WI38 (cell line): Measurements from ENCODE around the gene SLCO2B1.
"Not testable (repeated sequence)": the region's sequence is repeated elsewhere in the genome, so short reads cannot be mapped to it uniquely, and the experiment has no call there.

Experiments used
- H3K4me3 ChIP-seq: 2 replicates; pipeline ENCODE4 v1.5.1; 2011; ENCODE audit warnings: low read depth, mild to moderate bottlenecking, control low read depth, low read length
- CTCF ChIP-seq: IDR thresholded peaks from 2 replicates; pipeline ENCODE4 v1.5.1; 2012; ENCODE audit warnings: low read depth, mild to moderate bottlenecking, control low read depth, low read length

The SLCO2B1 gene

GRCh38 chr11:75150879-75151278, at the start of gene SLCO2B1:
SLCO2B1 (plus strand) TSS chr11:75151107; CDS start chr11:75151382, 275 bp downstream.
- H3K4me3 ChIP-seq = no peak within 1 kb of the TSS
- no peak for TF ChIP-seq CTCF

- no peak overlapping the region for H3K4me3 ChIP-seq
- no peak for TF ChIP-seq CTCF
Observed at GRCh38 chr11:75101424-75102128, 49.3 kb upstream of the SLCO2B1 start.

GRCh38 chr11:75103380-75104026, 47.4 kb upstream of the SLCO2B1 start:
- TF ChIP-seq CTCF = no peak
- no peak overlapping the region for H3K4me3 ChIP-seq

GRCh38 chr11:75105462-75105925, 45.4 kb upstream of the SLCO2B1 start:
- TF ChIP-seq CTCF = no peak
- H3K4me3 ChIP-seq = no peak overlapping the region

GRCh38 chr11:75105967-75106681, 44.8 kb upstream of the SLCO2B1 start:
- H3K4me3 ChIP-seq = not testable (repeated sequence)

- TF ChIP-seq CTCF = no peak
- H3K4me3 ChIP-seq = no peak overlapping the region
Observed at GRCh38 chr11:75107187-75107586, 43.7 kb upstream of the SLCO2B1 start.

- no peak for TF ChIP-seq CTCF
- H3K4me3 ChIP-seq = no peak overlapping the region
Observed at GRCh38 chr11:75112200-75112599, 38.7 kb upstream of the SLCO2B1 start.
